Suppressor macrophage (primary cell): ENCODE measurements around the gene BASP1.
"Not testable (repeated sequence)": the region's sequence is repeated elsewhere in the genome, so short reads cannot be mapped to it uniquely, and the experiment has no call there.

Experiments used
- DNase-seq, 4 experiments: peaks; one replicate each; pipeline ENCODE4 v3.0.0-alpha.2; 2020 to 2022

Gene BASP1

GRCh38 chr5:17256171-17256570 lies 38.7 kb downstream of the BASP1 start:
- peak in 1 of 4 experiments; percentile 21 for DNase-seq

GRCh38 chr5:17256839-17257238 lies 39.4 kb downstream of the BASP1 start:
- DNase-seq = no peak

GRCh38 chr5:17257705-17258273 lies 40.4 kb downstream of the BASP1 start:
- DNase-seq = peak in 1 of 4 experiments; percentile 20

GRCh38 chr5:17258431-17258830 lies 41.0 kb downstream of the BASP1 start:
- no peak for DNase-seq

- not testable (repeated sequence) for DNase-seq
These were observed 41.6 kb downstream of the BASP1 start for GRCh38 chr5:17259012-17259411.

GRCh38 chr5:17259630-17260257 lies 42.3 kb downstream of the BASP1 start:
- DNase-seq = no peak

GRCh38 chr5:17260549-17260948 lies 43.1 kb downstream of the BASP1 start:
- DNase-seq = no peak

- no peak for DNase-seq
These were observed 43.6 kb downstream of the BASP1 start for GRCh38 chr5:17261075-17261474.

GRCh38 chr5:17265041-17265440 lies 47.6 kb downstream of the BASP1 start:
- DNase-seq = no peak

- peak in 1 of 4 experiments; percentile 28 for DNase-seq
These were observed 49.7 kb downstream of the BASP1 start for GRCh38 chr5:17267106-17267505.

GRCh38 chr5:17269201-17269600 lies 51.8 kb downstream of the BASP1 start:
- no peak for DNase-seq

- DNase-seq = no peak
These were observed 54.7 kb downstream of the BASP1 start for GRCh38 chr5:17272111-17272510.

GRCh38 chr5:17275289-17276158 lies 58.1 kb downstream of the BASP1 start:
- no peak for DNase-seq

- DNase-seq = no peak
These were observed 59.0 kb downstream of the BASP1 start for GRCh38 chr5:17276445-17276844.

GRCh38 chr5:17277907-17278306 lies 60.5 kb downstream of the BASP1 start:
- no peak for DNase-seq

- no peak for DNase-seq
These were observed 61.5 kb downstream of the BASP1 start for GRCh38 chr5:17278931-17279330.

GRCh38 chr5:17279487-17279886 lies 62.1 kb downstream of the BASP1 start:
- DNase-seq = no peak

- DNase-seq = peak; percentile 21 to 59 (median 51)
These were observed 65.1 kb downstream of the BASP1 start for GRCh38 chr5:17282283-17283120.

- DNase-seq = no peak
These were observed 65.6 kb downstream of the BASP1 start for GRCh38 chr5:17283121-17283415.

GRCh38 chr5:17287501-17288155 lies 70.2 kb downstream of the BASP1 start:
- no peak for DNase-seq

- no peak for DNase-seq
These were observed 71.1 kb downstream of the BASP1 start for GRCh38 chr5:17288570-17288969.
